ENCODE measurements around the gene GDF10.

Gene GDF10

GRCh38 chr10:47283101-47283630 lies 16.8 kb upstream of the GDF10 start:
- TF ChIP-seq ESRRG (CRISPR knock-in tag; IDR thresholded peaks at IDR 0.05) (no peak), ARNTL (CRISPR knock-in tag; IDR thresholded peaks at IDR 0.05; ENCODE audit: borderline replicate concordance, low read depth) (no peak), TOX (CRISPR knock-in tag; IDR thresholded peaks at IDR 0.05; ENCODE audit: borderline replicate concordance) (no peak), ZNF8 (CRISPR knock-in tag; IDR thresholded peaks at IDR 0.05) (no peak), ISL1 (CRISPR knock-in tag; IDR thresholded peaks at IDR 0.05) (no peak), TCF4 (CRISPR knock-in tag; IDR thresholded peaks at IDR 0.05; ENCODE audit: borderline replicate concordance) (no peak), TSHZ2 (CRISPR knock-in tag; IDR thresholded peaks at IDR 0.05) (no peak), ZC3H10 (CRISPR knock-in tag; IDR thresholded peaks at IDR 0.05) (no peak), ZNF70 (CRISPR knock-in tag; IDR thresholded peaks at IDR 0.05) (no peak), BACH2 (CRISPR knock-in tag; IDR thresholded peaks at IDR 0.05; ENCODE audit: borderline replicate concordance) (no peak), CSDC2 (CRISPR knock-in tag; IDR thresholded peaks at IDR 0.05) (no peak), RARB (CRISPR knock-in tag; IDR thresholded peaks at IDR 0.05) (no peak), ZFP30 (CRISPR knock-in tag; IDR thresholded peaks at IDR 0.05) (no peak), ZNF565 (CRISPR knock-in tag; conservative IDR thresholded peaks at IDR 0.05; ENCODE audit: low read depth) (no peak)
- TF ChIP-seq, protein P1, sequence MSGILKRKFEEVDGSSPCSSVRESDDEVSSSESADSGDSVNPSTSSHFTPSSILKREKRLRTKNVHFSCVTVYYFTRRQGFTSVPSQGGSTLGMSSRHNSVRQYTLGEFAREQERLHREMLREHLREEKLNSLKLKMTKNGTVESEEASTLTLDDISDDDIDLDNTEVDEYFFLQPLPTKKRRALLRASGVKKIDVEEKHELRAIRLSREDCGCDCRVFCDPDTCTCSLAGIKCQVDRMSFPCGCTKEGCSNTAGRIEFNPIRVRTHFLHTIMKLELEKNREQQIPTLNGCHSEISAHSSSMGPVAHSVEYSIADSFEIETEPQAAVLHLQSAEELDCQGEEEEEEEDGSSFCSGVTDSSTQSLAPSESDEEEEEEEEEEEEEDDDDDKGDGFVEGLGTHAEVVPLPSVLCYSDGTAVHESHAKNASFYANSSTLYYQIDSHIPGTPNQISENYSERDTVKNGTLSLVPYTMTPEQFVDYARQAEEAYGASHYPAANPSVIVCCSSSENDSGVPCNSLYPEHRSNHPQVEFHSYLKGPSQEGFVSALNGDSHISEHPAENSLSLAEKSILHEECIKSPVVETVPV (CRISPR knock-in tag; IDR thresholded peaks at IDR 0.05) = no peak
- TF ChIP-seq, protein P2, sequence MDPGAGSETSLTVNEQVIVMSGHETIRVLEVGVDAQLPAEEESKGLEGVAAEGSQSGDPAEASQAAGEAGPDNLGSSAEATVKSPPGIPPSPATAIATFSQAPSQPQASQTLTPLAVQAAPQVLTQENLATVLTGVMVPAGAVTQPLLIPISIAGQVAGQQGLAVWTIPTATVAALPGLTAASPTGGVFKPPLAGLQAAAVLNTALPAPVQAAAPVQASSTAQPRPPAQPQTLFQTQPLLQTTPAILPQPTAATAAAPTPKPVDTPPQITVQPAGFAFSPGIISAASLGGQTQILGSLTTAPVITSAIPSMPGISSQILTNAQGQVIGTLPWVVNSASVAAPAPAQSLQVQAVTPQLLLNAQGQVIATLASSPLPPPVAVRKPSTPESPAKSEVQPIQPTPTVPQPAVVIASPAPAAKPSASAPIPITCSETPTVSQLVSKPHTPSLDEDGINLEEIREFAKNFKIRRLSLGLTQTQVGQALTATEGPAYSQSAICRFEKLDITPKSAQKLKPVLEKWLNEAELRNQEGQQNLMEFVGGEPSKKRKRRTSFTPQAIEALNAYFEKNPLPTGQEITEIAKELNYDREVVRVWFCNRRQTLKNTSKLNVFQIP (CRISPR knock-in tag; IDR thresholded peaks at IDR 0.05; ENCODE audit: borderline replicate concordance, low read depth) = no peak
- TF ChIP-seq, protein P3, sequence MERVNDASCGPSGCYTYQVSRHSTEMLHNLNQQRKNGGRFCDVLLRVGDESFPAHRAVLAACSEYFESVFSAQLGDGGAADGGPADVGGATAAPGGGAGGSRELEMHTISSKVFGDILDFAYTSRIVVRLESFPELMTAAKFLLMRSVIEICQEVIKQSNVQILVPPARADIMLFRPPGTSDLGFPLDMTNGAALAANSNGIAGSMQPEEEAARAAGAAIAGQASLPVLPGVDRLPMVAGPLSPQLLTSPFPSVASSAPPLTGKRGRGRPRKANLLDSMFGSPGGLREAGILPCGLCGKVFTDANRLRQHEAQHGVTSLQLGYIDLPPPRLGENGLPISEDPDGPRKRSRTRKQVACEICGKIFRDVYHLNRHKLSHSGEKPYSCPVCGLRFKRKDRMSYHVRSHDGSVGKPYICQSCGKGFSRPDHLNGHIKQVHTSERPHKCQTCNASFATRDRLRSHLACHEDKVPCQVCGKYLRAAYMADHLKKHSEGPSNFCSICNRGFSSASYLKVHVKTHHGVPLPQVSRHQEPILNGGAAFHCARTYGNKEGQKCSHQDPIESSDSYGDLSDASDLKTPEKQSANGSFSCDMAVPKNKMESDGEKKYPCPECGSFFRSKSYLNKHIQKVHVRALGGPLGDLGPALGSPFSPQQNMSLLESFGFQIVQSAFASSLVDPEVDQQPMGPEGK (CRISPR knock-in tag; IDR thresholded peaks at IDR 0.05; ENCODE audit: borderline replicate concordance) = no peak
- no peak for ATAC-seq

GRCh38 chr10:47283848-47284247 lies 16.1 kb upstream of the GDF10 start:
- TF ChIP-seq ZC3H10 (CRISPR knock-in tag; IDR thresholded peaks at IDR 0.05) = no peak
- no peak for TF ChIP-seq TOX (CRISPR knock-in tag; IDR thresholded peaks at IDR 0.05; ENCODE audit: borderline replicate concordance)
- TF ChIP-seq GLIS3 (CRISPR knock-in tag; IDR thresholded peaks at IDR 0.05) = no peak
- TF ChIP-seq ZNF8 (CRISPR knock-in tag; IDR thresholded peaks at IDR 0.05) = no peak
- TF ChIP-seq, protein P1 (CRISPR knock-in tag; IDR thresholded peaks at IDR 0.05) = no peak
- TF ChIP-seq ESRRG (CRISPR knock-in tag; IDR thresholded peaks at IDR 0.05) = no peak
- no peak for TF ChIP-seq OSR1 (CRISPR knock-in tag; IDR thresholded peaks at IDR 0.05)
- no peak for TF ChIP-seq RARB (CRISPR knock-in tag; IDR thresholded peaks at IDR 0.05)
- TF ChIP-seq ZNF70 (CRISPR knock-in tag; IDR thresholded peaks at IDR 0.05) = no peak
- TF ChIP-seq, protein P2 (CRISPR knock-in tag; IDR thresholded peaks at IDR 0.05; ENCODE audit: borderline replicate concordance, low read depth) = no peak
- no peak for ATAC-seq
